OCI-LY7 (cell line): ENCODE data around the gene GDPD4. TPM values are rescaled to one million over a fixed set of nuclear protein-coding genes. Genes with fewer than 3 reads are reported as not detected.

Source experiments
- BruUV-seq: library from RNA; stranded (reverse); fragments of 400-500 nt; replicated peaks from 2 replicates; lab custom pipeline; 2021; lab: Mats Ljungman, UMichigan
- CTCF ChIA-PET: fragments of 300-600 bp; sonication (Branson Sonifier 250); formaldehyde crosslinking; loops from one replicate; lab custom pipeline; 2022; ENCODE audit warnings: antibody characterized with exemption; ENCODE audit not compliant: unreplicated experiment; lab: Charles Lee
- POLR2A ChIA-PET: fragments of 300-600 bp; sonication (Branson Sonifier 250); formaldehyde crosslinking; loops from one replicate; lab custom pipeline; 2022; ENCODE audit warnings: antibody characterized with exemption; lab: Charles Lee
- DNase-seq: peaks from one replicate; pipeline ENCODE4 v3.0.0-alpha.2; 2015; ENCODE audit warnings: low spot score
- H2AFZ ChIP-seq: fragments of 200-600 bp; sonication (generic), shearing (Covaris generic); 2 replicates; pipeline ENCODE4 v1.6.1; 2014; ENCODE audit warnings: mild to moderate bottlenecking, antibody characterized with exemption, low read length, moderate library complexity
- H3K27ac ChIP-seq: fragments of 200-600 bp; sonication (generic); 2 replicates; pipeline ENCODE4 v1.5.1; 2014; ENCODE audit warnings: mixed run types, low read depth, mild to moderate bottlenecking, moderate library complexity, low read length, inconsistent platforms; ENCODE audit not compliant: poor library complexity, severe bottlenecking
- H3K36me3 ChIP-seq: fragments of 200-600 bp; sonication (generic); 2 replicates; pipeline ENCODE4 v1.6.1; 2014; ENCODE audit warnings: mild to moderate bottlenecking, antibody characterized with exemption, low read length, moderate library complexity, mixed read lengths; ENCODE audit not compliant: insufficient read depth
- H3K4me1 ChIP-seq: fragments of 200-600 bp; sonication (generic); 2 replicates; pipeline ENCODE4 v1.5.1; 2014; ENCODE audit warnings: mild to moderate bottlenecking, low read length; ENCODE audit not compliant: insufficient read depth, poor library complexity, severe bottlenecking
- H3K4me2 ChIP-seq: fragments of 200-600 bp; sonication (generic); 2 replicates; pipeline ENCODE4 v1.6.1; 2014; ENCODE audit warnings: mild to moderate bottlenecking, low read length
- H3K4me3 ChIP-seq: fragments of 200-600 bp; sonication (generic); 2 replicates; pipeline ENCODE4 v1.5.1; 2014; ENCODE audit warnings: mild to moderate bottlenecking, low read depth, low read length; ENCODE audit not compliant: poor library complexity, severe bottlenecking
- H3K79me2 ChIP-seq: fragments of 200-600 bp; sonication (generic); 2 replicates; pipeline ENCODE4 v1.6.1; 2016; ENCODE audit warnings: low read depth, mild to moderate bottlenecking, low read length, moderate library complexity, mixed read lengths; ENCODE audit not compliant: insufficient read depth
- H3K9me2 ChIP-seq: fragments of 200-600 bp; sonication (generic); 2 replicates; pipeline ENCODE4 v1.6.1; 2016; ENCODE audit warnings: mild to moderate bottlenecking, low read length, mixed read lengths; ENCODE audit not compliant: insufficient read depth
- H3K9me3 ChIP-seq: fragments of 200-600 bp; sonication (generic); 2 replicates; pipeline ENCODE4 v1.6.1; 2014; ENCODE audit warnings: mild to moderate bottlenecking, mixed run types, low read length, mixed read lengths
- H4K20me1 ChIP-seq: fragments of 200-600 bp; sonication (generic); 2 replicates; pipeline ENCODE4 v1.6.1; 2014; ENCODE audit warnings: mild to moderate bottlenecking, antibody characterized with exemption, low read length, moderate library complexity, mixed read lengths; ENCODE audit not compliant: insufficient read depth
- EZH2phosphoT487 ChIP-seq: fragments of 200-600 bp; sonication (generic); IDR thresholded peaks from 2 replicates; pipeline ENCODE4 v1.6.1; 2018; ENCODE audit warnings: low read depth, borderline replicate concordance, mild to moderate bottlenecking, mixed run types, antibody characterized with exemption, low read length, moderate library complexity, mixed read lengths
- intact Hi-C: fragments of 100-400 bp; cut with micrococcal nuclease; formaldehyde crosslinking; loops from one replicate; pipeline ENCODE4 v1.10.0; 2022; ENCODE audit not compliant: unreplicated experiment
- total RNA-seq, 2 experiments: library from RNA; depleted of rRNA in 1 of 2; stranded (reverse); fragments of >200 nt in 1 of 2; shearing (Covaris generic) in 1 of 2; gene quantifications; 2 replicates each; pipeline ENCODE4 v1.2.3, GENCODE V29; 2014 to 2022
- TF ChIP-seq, protein P1 (sequence below): fragments of 200-600 bp; sonication (generic); conservative IDR thresholded peaks from 2 replicates; pipeline ENCODE4 v1.5.1; 2014; ENCODE audit warnings: mild to moderate bottlenecking, antibody characterized with exemption, low read length, moderate library complexity, mixed read lengths

Gene GDPD4
- total RNA-seq, 2 experiments from 2014 or later, result not detected

DNA sequence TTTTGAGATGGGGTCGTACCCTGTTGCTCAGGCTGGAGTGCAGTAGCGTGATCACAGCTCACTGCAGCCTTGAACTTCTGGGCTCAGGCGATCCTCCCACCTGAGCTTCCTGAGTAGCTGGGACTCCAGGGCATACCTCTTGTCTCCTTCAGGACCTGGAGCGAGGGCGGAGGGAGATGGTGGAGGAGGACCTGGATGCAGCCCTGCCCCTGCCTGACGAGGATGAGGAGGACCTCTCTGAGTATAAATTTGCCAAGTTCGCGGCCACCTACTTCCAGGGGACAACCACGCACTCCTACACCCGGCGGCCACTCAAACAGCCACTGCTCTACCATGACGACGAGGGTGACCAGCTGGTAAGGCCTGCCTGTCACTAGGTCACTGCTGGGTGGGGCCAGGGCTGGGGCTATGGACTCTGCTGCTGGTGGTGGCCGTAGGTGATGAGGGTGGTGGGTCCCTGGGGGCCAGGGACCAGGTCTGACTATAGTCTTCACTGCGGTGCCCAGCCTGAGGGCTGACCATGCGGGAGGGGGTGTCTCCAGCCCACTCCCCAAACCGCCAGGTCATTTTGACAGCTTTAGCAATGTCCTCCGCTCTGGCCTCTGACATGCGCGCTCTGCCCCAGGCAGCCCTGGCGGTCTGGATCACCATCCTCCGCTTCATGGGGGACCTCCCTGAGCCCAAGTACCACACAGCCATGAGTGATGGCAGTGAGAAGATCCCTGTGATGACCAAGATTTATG lies 119.5 kb downstream of the GDPD4 start:
- intact Hi-C loops, result no loop called here
- CTCF ChIA-PET, result no interaction called here

DNA sequence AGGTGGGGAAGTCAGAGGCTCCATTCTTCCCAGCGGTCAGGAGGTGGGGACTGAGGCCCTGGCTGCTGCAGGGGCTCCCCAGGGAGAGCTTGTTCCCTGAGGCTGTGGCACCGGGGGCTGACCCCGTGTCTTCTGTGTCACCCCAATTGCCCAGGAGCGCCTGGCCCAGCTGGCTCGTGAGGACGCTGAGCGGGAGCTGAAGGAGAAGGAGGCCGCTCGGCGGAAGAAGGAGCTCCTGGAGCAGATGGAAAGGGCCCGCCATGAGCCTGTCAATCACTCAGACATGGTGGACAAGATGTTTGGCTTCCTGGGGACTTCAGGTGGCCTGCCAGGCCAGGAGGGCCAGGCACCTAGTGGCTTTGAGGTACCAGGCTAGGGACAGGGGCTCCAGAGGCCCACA lies 120.3 kb downstream of the GDPD4 start:
- Histone ChIP-seq H3K79me2 (no peaks in the 10 kb centered on the region), H3K9me3 (no peaks in the 10 kb centered on the region), H3K36me3 (no peaks in the 10 kb centered on the region), H3K4me1 (no peaks in the 10 kb centered on the region), H2AFZ (no peak overlapping the region), H3K4me2 (no peak overlapping the region), H3K4me3 (no peak overlapping the region), H3K9me2 (no peaks in the 10 kb centered on the region), H3K27ac (no peak overlapping the region), H4K20me1 (no peaks in the 10 kb centered on the region)
- no TSS peak for BruUV-seq
- DNase-seq, result no peak
- ChIA-PET POLR2A (no interaction called here), CTCF (no interaction called here)
- intact Hi-C loops, result no loop called here
- no peak for TF ChIP-seq EZH2phosphoT487
- TF ChIP-seq, protein P1, sequence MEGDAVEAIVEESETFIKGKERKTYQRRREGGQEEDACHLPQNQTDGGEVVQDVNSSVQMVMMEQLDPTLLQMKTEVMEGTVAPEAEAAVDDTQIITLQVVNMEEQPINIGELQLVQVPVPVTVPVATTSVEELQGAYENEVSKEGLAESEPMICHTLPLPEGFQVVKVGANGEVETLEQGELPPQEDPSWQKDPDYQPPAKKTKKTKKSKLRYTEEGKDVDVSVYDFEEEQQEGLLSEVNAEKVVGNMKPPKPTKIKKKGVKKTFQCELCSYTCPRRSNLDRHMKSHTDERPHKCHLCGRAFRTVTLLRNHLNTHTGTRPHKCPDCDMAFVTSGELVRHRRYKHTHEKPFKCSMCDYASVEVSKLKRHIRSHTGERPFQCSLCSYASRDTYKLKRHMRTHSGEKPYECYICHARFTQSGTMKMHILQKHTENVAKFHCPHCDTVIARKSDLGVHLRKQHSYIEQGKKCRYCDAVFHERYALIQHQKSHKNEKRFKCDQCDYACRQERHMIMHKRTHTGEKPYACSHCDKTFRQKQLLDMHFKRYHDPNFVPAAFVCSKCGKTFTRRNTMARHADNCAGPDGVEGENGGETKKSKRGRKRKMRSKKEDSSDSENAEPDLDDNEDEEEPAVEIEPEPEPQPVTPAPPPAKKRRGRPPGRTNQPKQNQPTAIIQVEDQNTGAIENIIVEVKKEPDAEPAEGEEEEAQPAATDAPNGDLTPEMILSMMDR, result no peak

More for the DNA sequence above, 119.5 kb downstream of the GDPD4 start:
- no TSS peak for BruUV-seq
- Histone ChIP-seq H4K20me1 (no peaks in the 10 kb centered on the region), H2AFZ (no peak overlapping the region), H3K79me2 (no peaks in the 10 kb centered on the region), H3K36me3 (no peaks in the 10 kb centered on the region), H3K9me2 (no peaks in the 10 kb centered on the region), H3K27ac (no peak overlapping the region), H3K4me3 (no peak overlapping the region), H3K9me3 (no peaks in the 10 kb centered on the region), H3K4me2 (no peak overlapping the region), H3K4me1 (no peaks in the 10 kb centered on the region)
- POLR2A ChIA-PET, result no interaction called here
- no peak for DNase-seq
- TF ChIP-seq EZH2phosphoT487, result no peak
- TF ChIP-seq, protein P1, result no peak

DNA sequence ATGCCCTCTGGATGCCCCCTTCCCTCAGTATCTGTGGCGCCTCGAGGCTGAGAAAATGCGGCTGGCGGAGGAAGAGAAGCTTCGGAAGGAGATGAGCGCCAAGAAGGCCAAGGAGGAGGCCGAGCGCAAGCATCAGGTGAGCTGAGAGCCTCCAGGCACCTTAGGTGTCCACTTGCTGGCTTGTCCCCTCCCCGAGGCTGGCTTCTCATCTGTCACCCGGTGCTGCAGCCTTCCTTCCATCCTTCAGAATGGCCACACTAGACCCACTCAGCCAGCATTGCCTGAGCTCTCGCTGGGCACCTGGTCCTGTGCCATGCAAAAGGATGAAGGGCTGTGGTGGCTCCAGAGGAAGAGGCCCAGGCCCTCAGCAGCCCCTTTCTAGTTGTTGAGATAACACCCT lies 121.1 kb downstream of the GDPD4 start:
- no peak overlapping the region for H3K4me2 ChIP-seq
- ChIA-PET CTCF (no interaction called here), POLR2A (no interaction called here)
- H3K9me3 ChIP-seq, result no peaks in the 10 kb centered on the region
- H3K36me3 ChIP-seq, result no peaks in the 10 kb centered on the region
- no peak overlapping the region for H3K4me3 ChIP-seq
- no TSS peak for BruUV-seq
- no peak overlapping the region for H3K27ac ChIP-seq
- H4K20me1 ChIP-seq, result no peaks in the 10 kb centered on the region
- no peak for DNase-seq
- no peaks in the 10 kb centered on the region for H3K9me2 ChIP-seq
- no peak for TF ChIP-seq EZH2phosphoT487
- TF ChIP-seq, protein P1, result no peak
- no peak overlapping the region for H2AFZ ChIP-seq
- intact Hi-C loops, result no loop called here
- H3K79me2 ChIP-seq, result no peaks in the 10 kb centered on the region
- peaks cover 6% of the 10 kb centered on the region for H3K4me1 ChIP-seq
